ENCODE data around the gene SESN2. TPM values are rescaled to one million over a fixed set of nuclear protein-coding genes. Genes with fewer than 3 reads are reported as not detected.

The SESN2 gene
- total RNA-seq, 1 experiment from 2014 or later, result 36.8 TPM

- TF ChIP-seq, protein P1, sequence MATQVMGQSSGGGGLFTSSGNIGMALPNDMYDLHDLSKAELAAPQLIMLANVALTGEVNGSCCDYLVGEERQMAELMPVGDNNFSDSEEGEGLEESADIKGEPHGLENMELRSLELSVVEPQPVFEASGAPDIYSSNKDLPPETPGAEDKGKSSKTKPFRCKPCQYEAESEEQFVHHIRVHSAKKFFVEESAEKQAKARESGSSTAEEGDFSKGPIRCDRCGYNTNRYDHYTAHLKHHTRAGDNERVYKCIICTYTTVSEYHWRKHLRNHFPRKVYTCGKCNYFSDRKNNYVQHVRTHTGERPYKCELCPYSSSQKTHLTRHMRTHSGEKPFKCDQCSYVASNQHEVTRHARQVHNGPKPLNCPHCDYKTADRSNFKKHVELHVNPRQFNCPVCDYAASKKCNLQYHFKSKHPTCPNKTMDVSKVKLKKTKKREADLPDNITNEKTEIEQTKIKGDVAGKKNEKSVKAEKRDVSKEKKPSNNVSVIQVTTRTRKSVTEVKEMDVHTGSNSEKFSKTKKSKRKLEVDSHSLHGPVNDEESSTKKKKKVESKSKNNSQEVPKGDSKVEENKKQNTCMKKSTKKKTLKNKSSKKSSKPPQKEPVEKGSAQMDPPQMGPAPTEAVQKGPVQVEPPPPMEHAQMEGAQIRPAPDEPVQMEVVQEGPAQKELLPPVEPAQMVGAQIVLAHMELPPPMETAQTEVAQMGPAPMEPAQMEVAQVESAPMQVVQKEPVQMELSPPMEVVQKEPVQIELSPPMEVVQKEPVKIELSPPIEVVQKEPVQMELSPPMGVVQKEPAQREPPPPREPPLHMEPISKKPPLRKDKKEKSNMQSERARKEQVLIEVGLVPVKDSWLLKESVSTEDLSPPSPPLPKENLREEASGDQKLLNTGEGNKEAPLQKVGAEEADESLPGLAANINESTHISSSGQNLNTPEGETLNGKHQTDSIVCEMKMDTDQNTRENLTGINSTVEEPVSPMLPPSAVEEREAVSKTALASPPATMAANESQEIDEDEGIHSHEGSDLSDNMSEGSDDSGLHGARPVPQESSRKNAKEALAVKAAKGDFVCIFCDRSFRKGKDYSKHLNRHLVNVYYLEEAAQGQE (IDR thresholded peaks at IDR 0.05; ENCODE audit: low read depth), result no peak
- TF ChIP-seq YY1 (IDR thresholded peaks at IDR 0.05; ENCODE audit: extremely low read depth, insufficient replicate concordance, low read depth, low read length) (no peak), EZH2 (IDR thresholded peaks at IDR 0.05) (no peak), POLR2A (IDR thresholded peaks at IDR 0.05; ENCODE audit: borderline replicate concordance, extremely low read depth, insufficient read depth, insufficient read length) (no peak)
Measured at GRCh38 chr1:28306301-28306949, 47.1 kb downstream of the SESN2 start (continued).

DNA sequence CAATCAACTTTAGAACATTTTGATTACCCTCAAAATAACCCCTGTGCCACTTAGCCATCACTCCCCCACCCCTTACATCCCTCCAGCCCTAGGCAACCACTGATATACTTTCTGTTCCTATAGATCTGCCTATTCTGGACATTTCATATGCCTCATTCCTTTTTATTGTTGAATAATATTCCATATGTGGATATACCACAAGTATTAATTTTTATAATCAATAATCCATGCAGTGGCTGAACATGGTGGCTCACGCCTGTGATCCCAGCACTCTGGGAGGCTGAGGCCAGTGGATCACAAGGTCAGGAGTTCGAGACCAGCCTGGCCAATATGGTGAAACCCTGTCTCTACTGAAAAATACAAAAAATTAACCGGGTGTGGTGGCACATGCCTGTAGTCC, 49.4 kb downstream of the SESN2 start:
- CTCF ChIA-PET, result no interaction called here

More for the DNA sequence above, 49.4 kb downstream of the SESN2 start:
- POLR2A ChIA-PET, result no interaction called here
- no peak overlapping the region for H3K9ac ChIP-seq (ENCODE audit: low read length)
- RAD21 ChIA-PET (ENCODE audit: low non-redundant PET in 1 of 2, low total read pairs in 2 of 2, uncharacterized antibody in 2 of 2, unreplicated experiment in 2 of 2), result no interaction called here
- H3K27ac ChIP-seq (ENCODE audit: low read depth, low read length), result no peak overlapping the region
- H3K9me2 ChIP-seq (ENCODE audit: insufficient read depth), result no peaks in the 10 kb centered on the region
- no peaks in the 10 kb centered on the region for H3K27me3 ChIP-seq (ENCODE audit: insufficient read depth, low read length)
- H2AFZ ChIP-seq (ENCODE audit: low read depth, low read length, poor library complexity, severe bottlenecking), result no peak overlapping the region
- no TSS peak for BruUV-seq (replicated peaks)
- H4K20me1 ChIP-seq (ENCODE audit: insufficient read depth), result no peaks in the 10 kb centered on the region
- DNase-seq (ENCODE audit: low read depth, low spot score), result no peak
- H3K79me2 ChIP-seq (ENCODE audit: insufficient read depth, low read length), result no peaks in the 10 kb centered on the region
- no peak for TF ChIP-seq CEBPB (IDR thresholded peaks at IDR 0.05; ENCODE audit: low read depth)
- no peak overlapping the region for H3K4me3 ChIP-seq (replicated peaks in 1 of 2; ENCODE audit: low read depth in 1 of 2, low read length in 2 of 2)
- ATAC-seq, result no peak
- no peak overlapping the region for H3K4me2 ChIP-seq (ENCODE audit: low read length)
- H3K9me3 ChIP-seq (ENCODE audit: control insufficient read depth in 1 of 2, insufficient read depth in 1 of 2, low read depth in 1 of 2, low read length in 2 of 2), result no peaks in the 10 kb centered on the region
- peaks cover 7 to 8% of the 10 kb centered on the region in 2 experiments for H3K4me1 ChIP-seq (ENCODE audit: control insufficient read depth in 1 of 2, insufficient read depth in 2 of 2, low read length in 2 of 2)
- H3K36me3 ChIP-seq (ENCODE audit: control insufficient read depth in 1 of 2, insufficient read depth in 2 of 2, low read length in 2 of 2), result no peaks in the 10 kb centered on the region
- intact Hi-C loops (cut with micrococcal nuclease), result no loop called here
